ENCODE results near the gene PLEKHO2. TPM values are rescaled to one million over a fixed set of nuclear protein-coding genes. Genes with fewer than 3 reads are reported as not detected.

Gene PLEKHO2
- total and polyA plus RNA-seq, 2 of the 13 experiments (the other 11 are each of a cell fraction or from before 2014, with no cell fraction given) = 3.8 to 4.8 TPM

GRCh38 chr15:64895285-64896065 is 53.8 kb downstream of the PLEKHO2 start (continued):
- TF ChIP-seq PATZ1 (CRISPR knock-in tag; IDR thresholded peaks at IDR 0.05) (peak; percentile 21; the same call in 1 of the 2 replicates), GLMP (CRISPR knock-in tag; IDR thresholded peaks at IDR 0.05; ENCODE audit: borderline replicate concordance) (no peak), IKZF1 (IDR thresholded peaks at IDR 0.05) (no peak), ZNF296 (CRISPR knock-in tag; conservative IDR thresholded peaks at IDR 0.05) (no peak), TAF15 (IDR thresholded peaks at IDR 0.05; ENCODE audit: low read depth, low read length, poor library complexity, severe bottlenecking) (no peak), NFE2L2 (IDR thresholded peaks at IDR 0.05; ENCODE audit: low read length) (no peak), ZNF530 (CRISPR knock-in tag; IDR thresholded peaks at IDR 0.05; ENCODE audit: low read depth) (no peak), KDM4B (CRISPR knock-in tag; IDR thresholded peaks at IDR 0.05) (no peak), PRDM15 (CRISPR knock-in tag; IDR thresholded peaks at IDR 0.05) (no peak)
- TF ChIP-seq, protein P1, sequence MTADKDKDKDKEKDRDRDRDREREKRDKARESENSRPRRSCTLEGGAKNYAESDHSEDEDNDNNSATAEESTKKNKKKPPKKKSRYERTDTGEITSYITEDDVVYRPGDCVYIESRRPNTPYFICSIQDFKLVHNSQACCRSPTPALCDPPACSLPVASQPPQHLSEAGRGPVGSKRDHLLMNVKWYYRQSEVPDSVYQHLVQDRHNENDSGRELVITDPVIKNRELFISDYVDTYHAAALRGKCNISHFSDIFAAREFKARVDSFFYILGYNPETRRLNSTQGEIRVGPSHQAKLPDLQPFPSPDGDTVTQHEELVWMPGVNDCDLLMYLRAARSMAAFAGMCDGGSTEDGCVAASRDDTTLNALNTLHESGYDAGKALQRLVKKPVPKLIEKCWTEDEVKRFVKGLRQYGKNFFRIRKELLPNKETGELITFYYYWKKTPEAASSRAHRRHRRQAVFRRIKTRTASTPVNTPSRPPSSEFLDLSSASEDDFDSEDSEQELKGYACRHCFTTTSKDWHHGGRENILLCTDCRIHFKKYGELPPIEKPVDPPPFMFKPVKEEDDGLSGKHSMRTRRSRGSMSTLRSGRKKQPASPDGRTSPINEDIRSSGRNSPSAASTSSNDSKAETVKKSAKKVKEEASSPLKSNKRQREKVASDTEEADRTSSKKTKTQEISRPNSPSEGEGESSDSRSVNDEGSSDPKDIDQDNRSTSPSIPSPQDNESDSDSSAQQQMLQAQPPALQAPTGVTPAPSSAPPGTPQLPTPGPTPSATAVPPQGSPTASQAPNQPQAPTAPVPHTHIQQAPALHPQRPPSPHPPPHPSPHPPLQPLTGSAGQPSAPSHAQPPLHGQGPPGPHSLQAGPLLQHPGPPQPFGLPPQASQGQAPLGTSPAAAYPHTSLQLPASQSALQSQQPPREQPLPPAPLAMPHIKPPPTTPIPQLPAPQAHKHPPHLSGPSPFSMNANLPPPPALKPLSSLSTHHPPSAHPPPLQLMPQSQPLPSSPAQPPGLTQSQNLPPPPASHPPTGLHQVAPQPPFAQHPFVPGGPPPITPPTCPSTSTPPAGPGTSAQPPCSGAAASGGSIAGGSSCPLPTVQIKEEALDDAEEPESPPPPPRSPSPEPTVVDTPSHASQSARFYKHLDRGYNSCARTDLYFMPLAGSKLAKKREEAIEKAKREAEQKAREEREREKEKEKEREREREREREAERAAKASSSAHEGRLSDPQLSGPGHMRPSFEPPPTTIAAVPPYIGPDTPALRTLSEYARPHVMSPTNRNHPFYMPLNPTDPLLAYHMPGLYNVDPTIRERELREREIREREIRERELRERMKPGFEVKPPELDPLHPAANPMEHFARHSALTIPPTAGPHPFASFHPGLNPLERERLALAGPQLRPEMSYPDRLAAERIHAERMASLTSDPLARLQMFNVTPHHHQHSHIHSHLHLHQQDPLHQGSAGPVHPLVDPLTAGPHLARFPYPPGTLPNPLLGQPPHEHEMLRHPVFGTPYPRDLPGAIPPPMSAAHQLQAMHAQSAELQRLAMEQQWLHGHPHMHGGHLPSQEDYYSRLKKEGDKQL (CRISPR knock-in tag; IDR thresholded peaks at IDR 0.05; ENCODE audit: low read depth) = no peak
- TF ChIP-seq, protein P2, sequence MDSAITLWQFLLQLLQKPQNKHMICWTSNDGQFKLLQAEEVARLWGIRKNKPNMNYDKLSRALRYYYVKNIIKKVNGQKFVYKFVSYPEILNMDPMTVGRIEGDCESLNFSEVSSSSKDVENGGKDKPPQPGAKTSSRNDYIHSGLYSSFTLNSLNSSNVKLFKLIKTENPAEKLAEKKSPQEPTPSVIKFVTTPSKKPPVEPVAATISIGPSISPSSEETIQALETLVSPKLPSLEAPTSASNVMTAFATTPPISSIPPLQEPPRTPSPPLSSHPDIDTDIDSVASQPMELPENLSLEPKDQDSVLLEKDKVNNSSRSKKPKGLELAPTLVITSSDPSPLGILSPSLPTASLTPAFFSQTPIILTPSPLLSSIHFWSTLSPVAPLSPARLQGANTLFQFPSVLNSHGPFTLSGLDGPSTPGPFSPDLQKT (CRISPR knock-in tag; IDR thresholded peaks at IDR 0.05; ENCODE audit: borderline replicate concordance) = no peak
